SK-N-MC (cell line): ENCODE results near the gene GFOD1.

Experiments used
- DNase-seq: peaks from one replicate; pipeline ENCODE4 v3.0.0-alpha.2; 2011; ENCODE audit warnings: low read depth, low spot score
- H3K27ac ChIP-seq: fragments of 200-600 bp; sonication (generic); 2 replicates; pipeline ENCODE4 v1.5.1; 2016; ENCODE audit warnings: mixed run types
- H3K36me3 ChIP-seq: fragments of 200-600 bp; sonication (generic); 2 replicates; pipeline ENCODE4 v1.6.1; 2017; ENCODE audit warnings: antibody characterized with exemption, low read length, mixed read lengths; ENCODE audit not compliant: insufficient read depth
- H3K4me3 ChIP-seq: fragments of 200-600 bp; sonication (generic); 2 replicates; pipeline ENCODE4 v1.5.1; 2016
- H3K9ac ChIP-seq: fragments of 200-600 bp; sonication (generic); 2 replicates; pipeline ENCODE4 v1.8.0; 2017; ENCODE audit warnings: mixed run types, mixed read lengths; ENCODE audit not compliant: insufficient read length
- H3K9me3 ChIP-seq: fragments of 200-600 bp; sonication (generic); 2 replicates; pipeline ENCODE4 v1.6.1; 2017; ENCODE audit warnings: low read depth, mild to moderate bottlenecking, antibody characterized with exemption, low read length, moderate library complexity, mixed read lengths
- EZH2 ChIP-seq: fragments of 200-600 bp; sonication (generic); IDR thresholded peaks from one replicate; pipeline ENCODE4 v1.6.1; 2017; ENCODE audit warnings: antibody characterized with exemption
- FOXP2 ChIP-seq: optimal IDR thresholded peaks from 2 replicates; pipeline ENCODE3; 2011; ENCODE audit warnings: mild to moderate bottlenecking, moderate library complexity; ENCODE audit not compliant: insufficient read depth; ENCODE audit errors: extremely low read length, control extremely low read depth
- POLR2AphosphoS5 ChIP-seq: IDR thresholded peaks from 2 replicates; pipeline ENCODE4 v1.6.1; 2012; ENCODE audit warnings: mild to moderate bottlenecking, low read depth, low read length, borderline replicate concordance

The GFOD1 gene

DNA sequence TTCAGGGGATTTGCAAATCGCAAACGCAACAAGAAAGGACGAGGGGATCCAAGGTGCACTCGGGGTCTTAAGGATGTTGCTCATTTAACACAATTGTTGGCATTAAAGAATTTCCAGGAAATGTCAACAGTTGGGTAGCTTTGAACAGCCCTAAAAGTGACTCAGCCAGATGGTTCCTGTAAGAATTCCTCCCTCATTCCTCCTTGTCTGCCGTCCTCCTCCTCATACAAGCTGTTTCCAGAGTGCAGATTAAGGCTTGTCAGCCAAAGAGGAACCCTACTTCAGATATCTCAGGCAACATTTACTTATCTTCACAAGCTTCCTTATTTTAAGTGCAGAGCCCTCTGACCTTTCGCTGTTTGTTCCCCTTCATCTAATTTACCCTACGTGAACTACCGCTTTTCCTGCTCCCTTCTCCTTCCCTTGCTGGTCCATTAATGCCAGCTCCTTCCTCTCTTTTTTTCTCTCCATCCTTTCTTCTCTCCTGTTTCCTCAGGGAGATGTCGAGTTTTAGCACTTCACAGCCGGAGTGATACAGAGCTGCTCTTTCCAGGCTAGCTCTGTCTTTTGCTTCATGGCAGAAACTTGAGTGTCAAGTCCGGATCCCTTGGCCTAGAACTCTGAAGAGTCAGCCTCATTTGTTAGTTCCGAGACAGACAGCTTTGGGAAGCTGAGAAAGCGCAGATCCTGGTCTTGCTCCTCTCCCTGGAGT, 132.9 kb downstream of the GFOD1 start:
- TF ChIP-seq FOXP2 = no peak
- no peak overlapping the region for H3K27ac ChIP-seq
- H3K9me3 ChIP-seq = no peaks in the 10 kb centered on the region
- no peak overlapping the region for H3K4me3 ChIP-seq
- H3K9ac ChIP-seq = no peak overlapping the region
- DNase-seq = no peak
- H3K36me3 ChIP-seq = no peaks in the 10 kb centered on the region

DNA sequence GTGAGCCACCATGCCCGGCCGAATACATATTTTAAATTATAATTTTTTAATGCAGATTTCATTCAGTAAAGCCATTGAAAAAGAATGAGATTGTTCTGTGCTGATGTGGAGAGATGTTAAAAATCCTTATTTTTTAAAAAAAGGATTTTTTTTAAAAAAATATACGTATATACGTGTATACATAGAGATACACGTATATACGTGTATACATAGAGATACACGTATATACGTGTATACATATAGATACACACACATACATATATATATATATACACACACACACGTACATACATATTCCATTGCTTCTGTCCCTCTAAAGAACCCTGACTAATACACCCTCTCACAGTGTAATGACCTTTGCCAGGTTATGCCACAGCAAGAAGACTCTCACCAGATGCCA, 135.2 kb downstream of the GFOD1 start:
- no peak overlapping the region for H3K9ac ChIP-seq
- H3K27ac ChIP-seq = no peak overlapping the region
- no peaks in the 10 kb centered on the region for H3K36me3 ChIP-seq
- H3K4me3 ChIP-seq = no peak overlapping the region
- H3K9me3 ChIP-seq = no peaks in the 10 kb centered on the region
- TF ChIP-seq EZH2 = no peak
- TF ChIP-seq FOXP2 = no peak
- DNase-seq = no peak

DNA sequence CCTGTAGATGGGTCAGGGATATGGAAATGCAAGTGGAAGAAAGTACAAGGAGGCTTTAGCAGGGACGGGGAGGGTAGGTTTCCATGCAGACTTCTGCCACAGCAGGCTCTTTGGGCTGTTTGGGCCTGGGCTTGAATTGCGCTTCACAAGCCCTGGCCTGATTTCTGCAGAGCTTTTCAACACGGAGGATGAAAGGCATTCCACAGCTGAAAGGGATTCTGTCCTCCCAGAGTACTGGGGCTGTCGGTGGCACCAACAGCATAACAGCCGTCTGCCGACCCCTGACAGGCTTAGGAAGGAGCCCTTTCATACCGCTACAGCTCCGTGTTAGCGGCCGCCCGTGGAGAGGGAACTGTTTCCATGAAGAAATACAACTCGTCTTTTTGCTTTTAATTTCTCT, 136.1 kb downstream of the GFOD1 start:
- H3K4me3 ChIP-seq = no peak overlapping the region
- H3K9ac ChIP-seq = no peak overlapping the region
- no peaks in the 10 kb centered on the region for H3K9me3 ChIP-seq
- H3K36me3 ChIP-seq = no peaks in the 10 kb centered on the region
- TF ChIP-seq EZH2 = no peak
- TF ChIP-seq POLR2AphosphoS5 = no peak
- TF ChIP-seq FOXP2 = no peak
- DNase-seq = no peak
- H3K27ac ChIP-seq = no peak overlapping the region

DNA sequence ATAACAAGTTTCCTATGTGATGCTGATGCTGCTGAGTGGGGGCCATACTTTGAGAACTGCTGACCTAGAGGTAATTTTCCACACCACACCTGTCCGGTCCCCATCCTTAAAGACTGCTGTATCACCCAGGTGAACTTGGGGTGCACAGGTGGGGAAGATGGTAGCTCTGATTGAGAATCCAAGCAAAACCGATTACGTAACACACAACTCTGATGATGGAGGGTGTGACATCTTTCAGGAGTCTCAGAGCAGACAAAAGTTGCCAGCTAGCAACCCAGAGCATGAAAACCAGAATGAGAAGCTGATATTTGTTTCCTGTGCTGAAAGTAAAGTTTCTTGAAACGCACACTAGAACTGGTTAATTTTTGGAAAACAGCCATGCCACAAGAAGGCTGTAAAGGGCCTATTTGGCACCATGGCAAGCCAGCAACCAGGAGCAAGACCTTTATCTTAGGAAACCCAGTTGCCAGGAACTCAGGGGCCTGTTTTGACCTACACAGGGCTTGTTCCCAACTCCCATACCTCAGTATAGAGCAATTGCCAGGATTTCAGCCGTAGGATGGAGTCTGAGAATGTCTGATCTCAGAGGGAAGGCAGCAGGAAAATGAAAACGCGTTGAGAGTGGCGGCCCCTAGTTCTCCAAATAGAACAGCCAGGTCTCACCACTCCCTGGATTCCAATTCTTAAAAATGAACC, 137.4 kb downstream of the GFOD1 start:
- Histone ChIP-seq H3K36me3 (no peaks in the 10 kb centered on the region), H3K27ac (no peak overlapping the region), H3K9me3 (no peaks in the 10 kb centered on the region), H3K4me3 (no peak overlapping the region), H3K9ac (no peak overlapping the region)
- TF ChIP-seq FOXP2 = no peak
- no peak for TF ChIP-seq EZH2
- TF ChIP-seq POLR2AphosphoS5 = no peak
- no peak for DNase-seq

DNA sequence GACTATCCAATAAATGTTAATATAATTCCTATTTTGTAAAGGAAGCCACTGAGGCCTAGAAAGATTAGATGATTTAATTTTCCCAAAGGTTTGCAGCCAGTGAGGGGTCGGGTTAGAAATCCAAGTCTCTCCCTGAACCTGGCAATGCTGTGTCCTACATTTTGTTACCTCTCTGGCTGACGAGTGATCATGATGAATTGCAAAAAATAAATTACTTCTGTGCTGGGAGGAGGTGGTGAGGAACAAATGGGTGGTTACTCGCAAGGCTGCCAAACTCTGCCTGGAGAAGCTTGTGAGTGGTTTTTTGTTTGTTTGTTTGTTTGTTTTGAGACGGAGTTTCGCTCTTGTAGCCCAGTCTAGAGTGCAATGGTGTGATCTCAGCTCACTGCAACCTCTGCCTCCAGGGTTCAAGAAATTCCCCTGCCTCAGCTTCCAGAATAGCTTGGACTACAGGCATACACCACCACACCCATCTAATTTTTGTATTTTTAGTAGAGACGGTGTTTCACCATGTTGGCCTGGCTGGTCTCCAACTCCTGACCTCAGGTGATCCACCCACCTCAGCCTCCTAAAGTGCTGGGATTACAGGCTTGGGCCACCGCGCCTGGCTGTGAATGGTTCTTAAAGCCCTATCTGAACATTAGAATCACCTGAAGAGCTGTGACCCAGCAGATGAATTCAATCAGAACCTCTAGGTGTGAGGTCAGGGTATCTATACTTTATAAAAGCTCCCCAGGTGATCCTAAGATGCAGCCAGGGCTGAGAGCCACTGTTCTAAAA, 138.9 kb downstream of the GFOD1 start:
- no peak for TF ChIP-seq EZH2
- TF ChIP-seq FOXP2 = no peak
- TF ChIP-seq POLR2AphosphoS5 = no peak
- DNase-seq = no peak
- no peak overlapping the region for H3K9ac ChIP-seq
- no peaks in the 10 kb centered on the region for H3K9me3 ChIP-seq
- H3K27ac ChIP-seq = no peak overlapping the region
- no peak overlapping the region for H3K4me3 ChIP-seq
- H3K36me3 ChIP-seq = no peaks in the 10 kb centered on the region

DNA sequence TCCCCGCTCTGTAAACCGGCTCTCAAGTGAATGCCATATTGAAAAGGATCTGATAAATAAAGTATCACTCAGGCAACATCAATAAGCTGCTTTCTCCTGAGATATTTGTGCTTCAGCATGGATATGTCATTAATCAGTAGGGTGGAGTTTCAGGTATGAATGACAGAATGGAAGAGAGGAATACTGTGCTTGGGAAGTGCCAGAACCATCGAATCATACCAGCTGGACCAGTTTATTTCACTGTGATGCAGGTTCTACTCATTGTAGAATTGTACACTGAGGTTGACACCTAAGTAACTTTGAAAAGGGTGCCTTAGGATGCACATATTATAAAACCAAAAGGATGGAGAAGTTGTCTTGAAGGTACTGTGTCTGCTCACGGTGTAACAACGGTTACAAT, 141.2 kb downstream of the GFOD1 start:
- no peak for TF ChIP-seq EZH2
- TF ChIP-seq FOXP2 = no peak
- no peak for TF ChIP-seq POLR2AphosphoS5
- Histone ChIP-seq H3K27ac (no peak overlapping the region), H3K9me3 (no peaks in the 10 kb centered on the region), H3K36me3 (no peaks in the 10 kb centered on the region), H3K9ac (no peak overlapping the region), H3K4me3 (no peak overlapping the region)
- no peak for DNase-seq

DNA sequence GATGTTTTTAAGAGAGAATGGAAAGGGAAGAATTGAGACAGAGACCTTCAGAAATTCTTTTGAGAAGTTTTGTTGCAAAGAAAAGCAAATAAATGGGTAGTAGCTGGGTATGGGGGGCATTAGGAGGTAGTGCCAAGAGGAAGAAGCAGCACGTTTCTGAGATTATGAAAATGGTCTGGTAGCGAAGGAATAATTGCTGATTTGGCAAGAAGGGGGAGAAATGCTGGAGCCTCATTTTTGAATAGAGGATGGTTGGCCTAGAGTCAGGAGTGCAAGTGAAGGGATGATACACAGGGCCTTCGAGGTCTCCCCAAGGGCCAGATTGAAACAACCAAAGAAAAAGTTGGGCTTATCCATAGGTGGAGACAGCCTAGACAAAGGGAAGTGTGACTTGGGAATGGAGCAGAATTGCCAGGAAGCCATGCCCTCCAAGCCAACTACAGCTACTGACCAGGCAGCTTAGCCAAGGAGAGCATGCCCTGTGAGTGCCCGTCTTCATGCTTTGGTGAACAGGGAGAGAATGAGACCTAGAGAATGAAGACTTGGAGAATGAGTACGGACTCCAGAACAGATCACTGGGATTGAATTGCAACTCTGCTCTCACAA, 144.9 kb downstream of the GFOD1 start:
- no peaks in the 10 kb centered on the region for H3K36me3 ChIP-seq
- TF ChIP-seq POLR2AphosphoS5 (no peak), EZH2 (no peak), FOXP2 (no peak)
- H3K9ac ChIP-seq = no peak overlapping the region
- H3K9me3 ChIP-seq = no peaks in the 10 kb centered on the region
- no peak overlapping the region for H3K27ac ChIP-seq
- DNase-seq = no peak
- H3K4me3 ChIP-seq = no peak overlapping the region

DNA sequence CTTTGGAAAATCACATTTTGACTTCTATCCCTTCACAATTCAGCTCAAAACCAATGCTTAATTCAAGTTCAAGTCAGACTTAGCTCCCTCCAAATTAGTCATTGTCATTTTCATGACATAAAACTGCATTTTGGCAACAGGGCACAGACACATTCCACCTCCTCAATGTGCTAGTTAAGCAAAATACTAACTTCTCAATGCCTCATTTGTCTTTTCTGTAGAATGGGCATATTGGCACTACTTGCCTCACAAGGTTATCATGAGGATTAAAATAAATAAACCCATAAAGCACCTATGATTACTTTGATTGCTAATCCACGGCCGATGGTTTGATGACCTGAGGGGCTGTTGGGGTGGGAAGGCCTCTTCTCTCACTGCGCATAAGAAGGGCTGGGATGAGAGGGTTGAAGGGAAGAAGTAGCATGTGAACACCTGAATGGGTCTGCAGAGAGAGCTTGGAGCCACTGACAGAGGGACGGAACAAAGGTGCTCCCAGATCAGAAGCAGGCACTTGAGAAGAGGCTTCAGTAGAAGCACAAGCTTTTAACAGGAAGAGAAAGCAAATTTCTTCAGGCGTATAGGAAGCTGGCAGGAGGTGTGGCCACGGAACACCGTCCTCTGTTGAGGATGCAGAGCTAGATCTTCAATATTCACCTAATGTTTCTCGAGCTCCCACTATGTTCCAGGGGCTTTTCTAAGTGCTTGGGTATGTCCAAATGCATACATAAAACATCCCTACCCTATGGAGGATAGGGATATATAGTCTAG, 147.4 kb downstream of the GFOD1 start:
- DNase-seq = no peak
- Histone ChIP-seq H3K4me3 (no peak overlapping the region), H3K36me3 (no peaks in the 10 kb centered on the region), H3K27ac (no peak overlapping the region), H3K9ac (no peak overlapping the region), H3K9me3 (no peaks in the 10 kb centered on the region)
- TF ChIP-seq FOXP2 (no peak), POLR2AphosphoS5 (no peak), EZH2 (no peak)
